A549 (cell line): ENCODE data around the gene PRTFDC1. TPM values are rescaled to one million over a fixed set of nuclear protein-coding genes. Genes with fewer than 3 reads are reported as not detected.

Experiments
- ATAC-seq, 2 experiments: fragments of 200-7000 bp in 1 of 2; fragments of >200 bp in 1 of 2; cut with Nextera tagmentation in 1 of 2; cut with Tn5 transposase in 1 of 2; 3 replicates each; pipeline versions ENCODE4 v1.8.0 to v1.9.1; 2018 to 2020; ENCODE audit warnings: mild to moderate bottlenecking in 1 of 2, moderate library complexity in 1 of 2
- CTCF ChIA-PET: fragments of 300-600 bp; sonication (Branson Sonifier 250); formaldehyde crosslinking; extraction: SDS; loops from one replicate; lab custom pipeline; 2021; ENCODE audit warnings: antibody characterized with exemption, inconsistent platforms; lab: Yijun Ruan, JAX
- POLR2A ChIA-PET: fragments of 350-600 bp; formaldehyde crosslinking; extraction: SDS; loops from one replicate; lab custom pipeline; 2021; ENCODE audit warnings: antibody characterized with exemption, inconsistent platforms; lab: Yijun Ruan, JAX
- DNase-seq, 2 experiments: peaks; one replicate each; pipeline versions ENCODE4 v3.0.0 to v3.0.0-alpha.2; 2011 to 2016; ENCODE audit warnings: low read depth in 1 of 2, low spot score in 1 of 2
- FAIRE-seq: peaks from 2 replicates; lab custom pipeline; 2011; peaks lifted over from hg19 to GRCh38; lab: Jason Lieb, UNC
- H3K27ac ChIP-seq, 2 experiments: fragments of >200 bp; sonication (Bioruptor Twin); formaldehyde crosslinking; 3 replicates each; pipeline ENCODE4 v1.5.1; 2016 to 2017
- H3K4me1 ChIP-seq: fragments of >200 bp; sonication (Bioruptor Twin); formaldehyde crosslinking; 3 replicates; pipeline ENCODE4 v1.6.1; 2016
- H3K4me2 ChIP-seq: fragments of >200 bp; sonication (Bioruptor Twin); formaldehyde crosslinking; 3 replicates; pipeline ENCODE4 v1.6.1; 2016
- H3K4me3 ChIP-seq: fragments of >200 bp; sonication (Bioruptor Twin); formaldehyde crosslinking; 3 replicates; pipeline ENCODE4 v1.5.1; 2016
- H3K9me3 ChIP-seq: fragments of >200 bp; sonication (Bioruptor Twin); formaldehyde crosslinking; 3 replicates; pipeline ENCODE4 v1.6.1; 2016
- BHLHE40 ChIP-seq: IDR thresholded peaks from 2 replicates; pipeline ENCODE4 v1.6.1; 2012; ENCODE audit warnings: low read depth, low read length, inconsistent platforms
- CBX8 ChIP-seq: fragments of 200-600 bp; sonication (generic); IDR thresholded peaks from 2 replicates; pipeline ENCODE4 v1.6.1; 2016
- CEBPB ChIP-seq, 2 experiments: fragments of >200 bp in 1 of 2; sonication (Bioruptor Twin) in 1 of 2; formaldehyde crosslinking in 1 of 2; IDR thresholded peaks; 2 replicates each; pipeline ENCODE4 v1.6.1; 2012 to 2016
- CHD4 ChIP-seq: fragments of 200-600 bp; sonication (generic); IDR thresholded peaks from 2 replicates; pipeline ENCODE4 v1.6.1; 2016; ENCODE audit warnings: antibody characterized with exemption, mild to moderate bottlenecking, borderline replicate concordance
- CTCF ChIP-seq: fragments of >200 bp; sonication (Bioruptor Twin); formaldehyde crosslinking; IDR thresholded peaks from 3 replicates; pipeline ENCODE4 v1.5.1; 2016
- E2F6 ChIP-seq: IDR thresholded peaks from 2 replicates; pipeline ENCODE4 v1.6.1; 2012; ENCODE audit warnings: low read depth, borderline replicate concordance
- ELK1 ChIP-seq: fragments of 150-350 bp; IDR thresholded peaks from 2 replicates; pipeline ENCODE4 v1.6.1; 2014; ENCODE audit warnings: low read depth, mild to moderate bottlenecking, low read length
- EP300 ChIP-seq, 2 experiments: fragments of >200 bp; sonication (Bioruptor Twin); formaldehyde crosslinking; IDR thresholded peaks; 2 replicates in 1 of 2; 3 replicates in 1 of 2; pipeline ENCODE4 v1.6.1; 2016 to 2017
- FOXS1 ChIP-seq: fragments of 250-450 bp; sonication (Bioruptor Pico); IDR thresholded peaks from 2 replicates; pipeline ENCODE4 v1.5.0; 2020; ENCODE audit warnings: mild to moderate bottlenecking, moderate library complexity
- HEYL ChIP-seq: fragments of 250-450 bp; sonication (Bioruptor Pico); IDR thresholded peaks from 2 replicates; pipeline ENCODE4 v1.8.0; 2021; ENCODE audit warnings: mild to moderate bottlenecking, moderate library complexity
- JUNB ChIP-seq: fragments of >200 bp; sonication (Bioruptor Twin); formaldehyde crosslinking; IDR thresholded peaks from 2 replicates; pipeline ENCODE4 v1.6.1; 2016
- KDM1A ChIP-seq: fragments of 200-600 bp; sonication (generic); IDR thresholded peaks from 2 replicates; pipeline ENCODE4 v1.6.1; 2016; ENCODE audit warnings: low read depth, mild to moderate bottlenecking
- MAFK ChIP-seq: fragments of 450-650 bp; IDR thresholded peaks from 2 replicates; pipeline ENCODE4 v1.6.1; 2014; ENCODE audit not compliant: partially characterized antibody
- NPAS2 ChIP-seq: fragments of 250-450 bp; sonication (Bioruptor Pico); IDR thresholded peaks from 2 replicates; pipeline ENCODE4 v1.8.0; 2022; ENCODE audit warnings: mild to moderate bottlenecking, moderate library complexity, borderline replicate concordance
- POLR2A ChIP-seq: IDR thresholded peaks from 2 replicates; pipeline ENCODE4 v1.6.1; 2012; ENCODE audit warnings: mild to moderate bottlenecking, low read length
- POLR2AphosphoS2 ChIP-seq: conservative IDR thresholded peaks from 2 replicates; pipeline ENCODE4 v1.6.1; 2012; ENCODE audit warnings: low read length, improper control_type of control experiment, inconsistent platforms
- RARB ChIP-seq: fragments of 250-450 bp; sonication (Bioruptor Pico); IDR thresholded peaks from 2 replicates; pipeline ENCODE4 v1.8.0; 2021; ENCODE audit warnings: mild to moderate bottlenecking, moderate library complexity
- RCOR1 ChIP-seq: fragments of 150-350 bp; IDR thresholded peaks from 2 replicates; pipeline ENCODE4 v1.6.1; 2014; ENCODE audit warnings: antibody characterized with exemption, low read length, low read depth
- REST ChIP-seq: fragments of 200-600 bp; sonication (generic); IDR thresholded peaks from 2 replicates; pipeline ENCODE4 v1.6.1; 2016; ENCODE audit warnings: antibody characterized with exemption, mild to moderate bottlenecking, moderate library complexity
- RNF2 ChIP-seq: fragments of 200-600 bp; sonication (generic); IDR thresholded peaks from 2 replicates; pipeline ENCODE4 v1.6.1; 2016; ENCODE audit warnings: low read depth, mild to moderate bottlenecking, antibody characterized with exemption, moderate library complexity, borderline replicate concordance
- SREBF2 ChIP-seq: fragments of 450-650 bp; IDR thresholded peaks from 2 replicates; pipeline ENCODE4 v1.6.1; 2014; ENCODE audit warnings: mild to moderate bottlenecking, moderate library complexity
- TFCP2L1 ChIP-seq: fragments of 250-450 bp; sonication (Bioruptor Pico); IDR thresholded peaks from 2 replicates; pipeline ENCODE4 v1.5.0; 2021; ENCODE audit warnings: mild to moderate bottlenecking
- TP53 ChIP-seq: fragments of 250-450 bp; sonication (Bioruptor Pico); IDR thresholded peaks from 2 replicates; pipeline ENCODE4 v1.5.0; 2021; ENCODE audit warnings: mild to moderate bottlenecking, moderate library complexity
- ZC3H11A ChIP-seq: fragments of 450-650 bp; IDR thresholded peaks from 2 replicates; pipeline ENCODE4 v1.6.1; 2014; ENCODE audit warnings: antibody characterized with exemption, mild to moderate bottlenecking
- ZFP36 ChIP-seq: fragments of 450-650 bp; IDR thresholded peaks from 2 replicates; pipeline ENCODE4 v1.6.1; 2014; ENCODE audit warnings: borderline replicate concordance; ENCODE audit not compliant: partially characterized antibody
- ZNF302 ChIP-seq: fragments of 250-450 bp; sonication (Bioruptor Pico); IDR thresholded peaks from 2 replicates; pipeline ENCODE4 v1.9.0; 2021; ENCODE audit warnings: inconsistent platforms, mild to moderate bottlenecking, moderate library complexity
- WGBS: methylation state at CpG from one replicate; pipeline ENCODE4 v1.1.6; 2017; ENCODE audit errors: missing lambda C conversion rate; 5-methylcytosine and 5-hydroxymethylcytosine counted together
- polyA plus RNA-seq, 4 experiments: library from polyadenylated mRNA; depleted of rRNA in 3 of 4; stranded (reverse); fragments of >200 nt; fragmentation: RNase III in 1 of 4; extraction: RNeasy Plus Mini Kit Qiagen cat#74134 plus additional on column Dnase treatment in 1 of 4; gene quantifications; 2 replicates in 3 of 4; 3 replicates in 1 of 4; pipeline ENCODE4 v1.2.3, GENCODE V29; 2011 to 2017

Gene PRTFDC1
- polyA plus RNA-seq, 2 of the 4 experiments (the other 2 are of a cell fraction) = 35.6 to 39.2 TPM

GRCh38 chr10:24988831-24989640 is 36.6 kb upstream of the PRTFDC1 start:
- DNase-seq = no peak
- POLR2A ChIA-PET = interaction anchor here (0.6 kb wide), 1 partner anchor 264 kb away, joined by 3 read pairs; no protein-coding TSS in a partner anchor
- Histone ChIP-seq H3K4me1 (peaks cover 14% of the 10 kb centered on the region; the same call in 2 of the 3 replicates), H3K4me3 (no peak overlapping the region), H3K4me2 (peak overlapping the region; percentile 47; the same call in 1 of the 3 replicates)
- no peak for ATAC-seq
- CTCF ChIA-PET = interaction anchor here (0.8 to 2.6 kb wide), 17 partner anchors 8 to 373 kb away, joined by 3 to 20 read pairs (median 4); no protein-coding TSS in a partner anchor
- FAIRE-seq = no peak
- WGBS = 85% methylated on average over 12 of the region's 12 CpGs
- no peak for TF ChIP-seq SREBF2
- TF ChIP-seq, all 56 proteins: peak for 0
- no peaks in the 10 kb centered on the region for H3K9me3 ChIP-seq
- H3K27ac ChIP-seq = peak overlapping the region in 1 of 2 experiments; percentile 59; a peak in 3 of 6 replicates

GRCh38 chr10:24984906-24985305 is 32.5 kb upstream of the PRTFDC1 start:
- CTCF ChIA-PET = interaction anchor here (4.2 kb wide), 1 partner anchor 342 kb away, joined by 25 read pairs; no protein-coding TSS in a partner anchor
- no peak for ATAC-seq
- no peak for FAIRE-seq
- TF ChIP-seq E2F6 = no peak
- no peak for TF ChIP-seq CBX8
- no peak for TF ChIP-seq POLR2AphosphoS2
- TF ChIP-seq ELK1 = no peak
- TF ChIP-seq CEBPB (IDR thresholded peaks at IDR 0.05) = no peak
- TF ChIP-seq JUNB = no peak
- TF ChIP-seq RNF2 = no peak
- no peak for TF ChIP-seq TP53 (CRISPR knock-in tag)
- TF ChIP-seq TFCP2L1 = no peak
- no peak for TF ChIP-seq MAFK
- no peak for TF ChIP-seq EP300 (IDR thresholded peaks at IDR 0.05)
- TF ChIP-seq RCOR1 = no peak
- TF ChIP-seq BHLHE40 = no peak
- no peak for TF ChIP-seq FOXS1 (CRISPR knock-in tag)
- TF ChIP-seq RARB (CRISPR knock-in tag) = no peak
- TF ChIP-seq REST = no peak
- Histone ChIP-seq H3K9me3 (no peaks in the 10 kb centered on the region), H3K4me1 (peaks cover 14% of the 10 kb centered on the region; the same call in 1 of the 3 replicates), H3K27ac (no peak overlapping the region), H3K4me3 (no peak overlapping the region), H3K4me2 (no peak overlapping the region)
- DNase-seq = no peak
- POLR2A ChIA-PET = no interaction called here
- WGBS = 43% methylated on average over 3 of the region's 3 CpGs

GRCh38 chr10:24983946-24984345 is 31.5 kb upstream of the PRTFDC1 start:
- TF ChIP-seq HEYL (CRISPR knock-in tag) (no peak), EP300 (IDR thresholded peaks at IDR 0.05) (no peak), KDM1A (no peak), CHD4 (no peak), JUNB (no peak), ZC3H11A (no peak), ZNF302 (CRISPR knock-in tag) (no peak), NPAS2 (CRISPR knock-in tag) (no peak), POLR2A (no peak), ZFP36 (no peak), TP53 (CRISPR knock-in tag) (no peak), CBX8 (no peak), CTCF (no peak)
- H3K4me1 ChIP-seq = peaks cover 10% of the 10 kb centered on the region; the same call in 1 of the 3 replicates
- no peaks in the 10 kb centered on the region for H3K9me3 ChIP-seq
- H3K27ac ChIP-seq = no peak overlapping the region
- WGBS = 81% methylated on average over 3 of the region's 3 CpGs
- no peak overlapping the region for H3K4me2 ChIP-seq
- ATAC-seq (no peak), DNase-seq (no peak), FAIRE-seq (no peak)
- no peak overlapping the region for H3K4me3 ChIP-seq
- POLR2A ChIA-PET = no interaction called here
- CTCF ChIA-PET = no interaction called here
